Measurements from ENCODE around the gene COL5A1. TPM values are rescaled to one million over a fixed set of nuclear protein-coding genes. Genes with fewer than 3 reads are reported as not detected.

COL5A1 gene
- total RNA-seq, 1 donor from 2014 or later, result 18.7 TPM

- ATAC-seq (no peak), DNase-seq (ENCODE audit: missing footprints) (no peak)
- intact Hi-C loops (cut with DNase I), result loop anchor here (2.0 to 5.0 kb wide), 3 partner anchors 119 to 299 kb away; no protein-coding TSS in a partner anchor
Observed at GRCh38 chr9:134778156-134778555, 136.6 kb downstream of the COL5A1 start.

DNA sequence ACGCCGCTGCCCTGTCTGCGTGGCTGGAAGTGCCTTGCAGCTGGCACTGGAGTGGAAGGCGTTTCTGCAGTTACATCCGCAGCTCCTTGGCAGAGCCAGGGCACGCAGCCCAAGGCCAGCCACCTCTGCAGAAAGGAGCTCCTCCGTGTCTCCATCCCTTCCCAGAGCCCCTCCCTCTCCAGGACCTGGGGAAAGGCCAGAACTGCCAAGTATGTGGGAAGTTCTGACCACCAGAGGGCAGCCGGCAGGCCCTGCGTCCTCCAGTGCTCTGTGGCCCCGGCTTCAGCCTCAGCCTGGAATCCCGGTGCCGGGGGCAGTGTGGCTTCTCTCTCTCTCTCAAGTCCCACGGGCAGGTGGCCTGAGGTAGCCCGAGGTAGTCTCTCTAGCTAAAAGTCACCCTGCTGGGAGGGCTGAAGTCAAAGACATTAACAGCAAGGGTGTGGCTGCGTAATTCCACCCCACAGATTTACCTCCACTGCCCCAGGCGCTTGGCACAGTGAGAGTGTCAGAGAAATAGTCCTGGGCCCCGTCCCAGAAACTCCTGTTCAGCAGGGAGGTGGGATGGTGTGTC lies 137.3 kb downstream of the COL5A1 start:
- intact Hi-C loops (cut with DNase I), result loop anchor here (2.0 to 5.0 kb wide), 3 partner anchors 118 to 298 kb away; no protein-coding TSS in a partner anchor
- DNase-seq (ENCODE audit: missing footprints), result no peak

GRCh38 chr9:134779640-134780039 lies 138.0 kb downstream of the COL5A1 start:
- no peak for DNase-seq (ENCODE audit: missing footprints)
- intact Hi-C loops (cut with DNase I), result loop anchor here (2.0 to 5.0 kb wide), 3 partner anchors 117 to 298 kb away; no protein-coding TSS in a partner anchor
- ATAC-seq, result no peak

More for the DNA sequence above, 137.3 kb downstream of the COL5A1 start:
- ATAC-seq, result peak; percentile 39

- DNase-seq (ENCODE audit: missing footprints) (no peak), ATAC-seq (no peak)
- intact Hi-C loops (cut with DNase I), result no loop called here
Observed at GRCh38 chr9:134781591-134782302, 140.1 kb downstream of the COL5A1 start.

DNA sequence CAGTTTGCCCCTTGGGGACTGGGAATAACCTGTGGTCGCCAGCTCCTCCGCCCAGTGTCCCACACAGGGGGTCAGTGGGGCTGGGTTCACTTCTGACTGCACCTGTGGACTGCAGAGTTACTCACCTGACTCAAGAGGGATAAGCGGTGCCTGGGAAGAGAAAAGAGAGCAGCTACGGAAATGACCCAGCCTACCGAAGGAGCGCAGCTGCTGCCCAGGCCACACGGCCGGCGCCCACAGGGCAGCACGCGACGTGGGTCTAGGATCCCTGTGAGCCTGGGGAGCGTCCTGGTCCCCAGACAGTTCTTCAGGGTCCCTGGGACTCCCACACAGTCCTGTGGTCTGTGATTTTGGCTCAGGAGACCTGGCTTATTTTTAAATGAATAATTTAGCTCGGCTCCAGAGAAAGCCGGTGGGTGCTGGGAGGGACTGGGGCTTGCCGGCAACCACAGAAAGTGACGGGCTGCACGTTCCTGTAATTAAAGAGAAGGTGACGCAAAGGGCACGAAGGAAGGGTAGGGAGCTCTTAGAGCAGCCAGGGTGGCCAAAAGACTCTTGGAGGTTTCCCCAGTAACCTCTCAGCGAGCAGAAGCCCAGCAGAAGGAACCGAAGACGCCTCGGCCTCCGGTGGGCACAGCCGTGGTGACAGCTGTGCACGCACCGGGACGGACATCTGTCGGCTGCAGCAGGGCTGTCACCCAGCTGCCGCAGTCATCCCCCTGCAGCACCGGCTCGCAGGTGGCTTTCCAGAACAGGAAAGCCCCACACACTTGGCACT lies 141.5 kb downstream of the COL5A1 start:
- DNase-seq (ENCODE audit: missing footprints) (no peak), ATAC-seq (peak; percentile 8)
- intact Hi-C loops (cut with DNase I), result no loop called here

GRCh38 chr9:134783699-134784039 lies 142.1 kb downstream of the COL5A1 start:
- no peak for DNase-seq (ENCODE audit: missing footprints)
- peak; percentile 50 for ATAC-seq

DNA sequence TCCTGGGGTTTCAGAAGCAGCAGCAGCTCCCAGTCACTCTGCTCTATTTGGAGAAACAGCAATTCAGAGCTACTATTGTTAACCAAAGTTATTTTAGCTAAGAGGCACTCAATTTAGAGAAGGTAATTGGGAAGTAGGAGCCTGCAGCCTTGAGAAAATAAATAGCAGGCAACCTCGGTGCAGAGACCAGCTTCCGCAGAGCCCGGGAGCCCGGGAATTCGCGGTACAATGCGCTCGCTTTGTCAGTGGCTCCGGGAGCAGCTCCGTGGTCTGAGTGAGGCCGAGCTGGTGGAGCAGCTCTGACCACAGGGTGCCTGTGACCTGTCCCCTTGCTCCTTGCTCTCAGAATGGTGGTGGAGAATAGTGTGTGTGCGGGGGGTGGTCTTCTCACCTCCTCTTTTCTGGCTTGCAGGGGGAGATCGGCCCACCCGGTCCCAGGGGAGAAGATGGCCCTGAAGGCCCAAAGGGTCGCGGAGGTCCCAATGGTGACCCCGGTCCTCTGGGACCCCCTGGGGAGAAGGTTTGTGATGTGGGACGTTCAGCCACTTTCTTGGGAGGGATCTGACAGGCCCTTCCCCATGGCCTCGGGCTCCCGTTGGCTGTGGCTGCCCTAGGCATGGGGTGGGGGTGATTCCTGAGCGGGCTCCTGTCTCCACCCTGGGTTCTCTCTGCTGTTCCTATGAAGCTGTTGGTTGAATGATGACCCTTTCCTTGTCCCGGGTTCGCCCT lies 143.1 kb downstream of the COL5A1 start:
- ATAC-seq, result no peak
- no peak for DNase-seq (ENCODE audit: missing footprints)
- intact Hi-C loops (cut with DNase I), result no loop called here

More at GRCh38 chr9:134783699-134784039, 142.1 kb downstream of the COL5A1 start:
- intact Hi-C loops (cut with DNase I), result no loop called here

DNA sequence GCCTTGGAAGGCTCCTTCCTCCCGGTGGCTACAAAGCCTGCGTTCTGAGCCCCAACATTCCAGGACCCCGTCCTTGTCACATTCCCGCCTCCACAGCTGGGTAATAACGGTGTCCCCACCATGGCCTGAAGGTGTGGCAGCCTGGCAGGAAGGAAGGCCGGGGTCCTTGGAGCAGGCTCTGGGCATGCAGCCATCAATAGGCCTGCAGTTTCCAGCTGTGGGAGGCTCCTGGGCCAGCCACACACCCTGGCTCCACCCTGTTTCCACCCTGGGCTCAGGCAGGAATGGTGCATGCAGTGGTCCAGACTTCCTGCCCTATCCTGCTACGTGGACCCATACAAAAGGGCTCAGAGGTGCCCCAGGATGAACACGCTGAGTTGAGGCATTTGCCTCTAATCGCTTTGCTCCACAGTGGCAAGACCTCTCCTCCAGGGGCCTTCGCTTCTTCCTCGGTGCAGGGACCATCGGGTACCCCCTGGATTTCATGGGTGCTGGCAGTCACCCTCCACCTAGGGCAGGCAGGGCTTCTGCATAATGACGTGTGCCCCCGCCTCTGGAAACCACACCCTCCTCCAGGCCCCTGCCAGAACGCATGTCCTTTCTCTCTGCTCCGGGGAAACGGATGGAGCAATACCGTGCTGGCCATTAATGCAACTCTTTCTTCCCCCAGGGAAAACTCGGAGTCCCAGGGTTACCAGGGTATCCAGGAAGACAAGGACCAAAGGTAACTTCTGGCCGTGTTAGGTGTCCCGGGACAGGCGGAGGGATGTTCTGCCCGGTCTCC lies 143.9 kb downstream of the COL5A1 start:
- ATAC-seq (peak; percentile 58), DNase-seq (ENCODE audit: missing footprints) (no peak)
- intact Hi-C loops (cut with DNase I), result no loop called here

DNA sequence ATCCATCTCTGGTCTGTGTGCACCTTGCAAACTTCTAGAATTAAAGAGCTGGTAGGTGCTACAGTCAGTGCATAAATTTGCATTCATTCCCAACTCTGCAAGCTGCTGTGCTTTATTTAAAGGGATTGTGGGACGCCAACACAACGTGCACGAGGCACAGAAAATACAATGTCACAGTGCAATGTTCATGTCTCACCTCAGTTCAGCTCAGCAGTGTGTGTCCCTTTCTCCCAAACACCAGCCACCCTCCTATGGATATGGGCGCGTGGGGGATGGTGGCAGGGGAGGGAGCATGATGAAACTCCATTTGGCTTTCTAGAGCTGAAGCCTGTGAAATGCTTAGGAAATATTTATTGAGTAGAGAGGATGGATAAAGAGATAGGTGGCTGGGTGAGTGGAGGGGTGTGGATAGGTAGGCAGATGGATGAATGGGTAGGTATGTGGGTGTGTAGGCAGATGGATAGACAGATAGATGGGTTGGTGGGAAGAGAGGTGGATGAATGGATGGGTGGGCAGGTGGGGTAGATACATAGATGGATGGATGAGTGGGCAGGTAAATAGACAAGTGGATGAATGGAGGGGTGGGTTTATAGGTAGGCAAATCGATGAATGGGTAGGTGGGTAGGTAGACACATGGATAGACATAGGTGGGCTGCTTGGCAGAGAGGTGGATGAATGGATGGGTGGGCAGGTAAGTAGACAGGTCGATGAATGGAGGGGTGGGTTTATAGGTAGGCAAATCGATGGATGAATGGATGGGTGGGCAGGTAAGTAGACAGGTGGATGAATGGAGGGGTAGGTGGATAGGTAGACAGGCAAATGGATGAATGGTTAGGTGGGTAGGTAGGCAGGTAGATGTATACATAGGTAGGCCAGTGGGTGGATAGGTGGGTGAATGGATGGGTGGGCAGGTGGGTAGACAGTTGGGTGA lies 146.3 kb downstream of the COL5A1 start:
- intact Hi-C loops (cut with DNase I), result no loop called here
- DNase-seq (ENCODE audit: missing footprints), result no peak
- ATAC-seq, result no peak

DNA sequence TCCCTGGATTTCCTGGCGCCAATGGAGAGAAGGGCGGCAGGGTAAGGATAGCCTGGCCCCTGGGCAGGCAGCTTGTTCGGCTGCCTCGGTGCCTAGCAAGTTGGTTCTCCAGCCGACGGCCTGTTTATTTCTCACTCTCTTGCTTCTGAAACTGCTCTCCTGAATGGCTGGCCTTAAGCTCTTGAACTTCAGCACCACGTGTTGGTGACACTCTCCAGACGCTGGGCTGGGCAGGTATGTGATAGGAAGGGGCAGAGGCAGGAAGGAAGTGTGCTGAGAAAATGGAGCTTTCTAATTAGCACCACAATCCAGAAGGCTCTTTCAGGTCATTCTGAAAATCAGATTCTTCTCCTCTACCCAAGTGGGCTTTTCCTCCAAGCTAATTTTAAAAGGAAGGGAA lies 147.6 kb downstream of the COL5A1 start:
- intact Hi-C loops (cut with DNase I), result no loop called here
- DNase-seq (ENCODE audit: missing footprints) (peak; percentile 72), ATAC-seq (peak; percentile 65)

- intact Hi-C loops (cut with DNase I), result no loop called here
- DNase-seq (ENCODE audit: missing footprints), result peak; percentile 8
- ATAC-seq, result no peak
Observed at GRCh38 chr9:134791009-134791408, 149.4 kb downstream of the COL5A1 start.

- DNase-seq (ENCODE audit: missing footprints) (peak; percentile 17), ATAC-seq (no peak)
- intact Hi-C loops (cut with DNase I), result no loop called here
Observed at GRCh38 chr9:134792627-134793026, 151.0 kb downstream of the COL5A1 start.

GRCh38 chr9:134793288-134794188 lies 151.9 kb downstream of the COL5A1 start:
- DNase-seq (ENCODE audit: missing footprints) (peak; percentile 15), ATAC-seq (no peak)
- intact Hi-C loops (cut with DNase I), result no loop called here

- intact Hi-C loops (cut with DNase I), result no loop called here
- DNase-seq (ENCODE audit: missing footprints), result peak; percentile 46
- no peak for ATAC-seq
Observed at GRCh38 chr9:134794663-134795370, 153.2 kb downstream of the COL5A1 start.

DNA sequence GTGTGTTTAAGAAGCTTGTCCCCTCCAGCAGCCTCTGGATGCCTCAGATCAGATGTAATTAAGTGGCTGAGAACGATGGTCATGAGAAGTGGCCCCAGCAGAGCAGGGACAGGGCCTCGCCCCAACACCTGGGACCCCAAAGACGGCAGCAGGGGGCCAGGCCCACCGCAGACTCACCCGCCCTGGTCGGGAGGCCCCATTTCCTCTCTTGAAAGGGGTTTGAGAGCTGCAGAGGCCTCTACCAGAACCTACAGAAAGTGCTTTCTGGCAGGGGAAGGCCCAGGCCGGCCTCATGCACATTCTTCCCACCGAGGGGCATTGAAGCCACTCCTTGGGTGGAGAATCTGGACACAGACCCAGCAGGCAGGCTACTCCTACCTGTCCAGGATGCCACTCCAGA lies 153.8 kb downstream of the COL5A1 start:
- intact Hi-C loops (cut with DNase I), result no loop called here
- DNase-seq (ENCODE audit: missing footprints) (no peak), ATAC-seq (no peak)

DNA sequence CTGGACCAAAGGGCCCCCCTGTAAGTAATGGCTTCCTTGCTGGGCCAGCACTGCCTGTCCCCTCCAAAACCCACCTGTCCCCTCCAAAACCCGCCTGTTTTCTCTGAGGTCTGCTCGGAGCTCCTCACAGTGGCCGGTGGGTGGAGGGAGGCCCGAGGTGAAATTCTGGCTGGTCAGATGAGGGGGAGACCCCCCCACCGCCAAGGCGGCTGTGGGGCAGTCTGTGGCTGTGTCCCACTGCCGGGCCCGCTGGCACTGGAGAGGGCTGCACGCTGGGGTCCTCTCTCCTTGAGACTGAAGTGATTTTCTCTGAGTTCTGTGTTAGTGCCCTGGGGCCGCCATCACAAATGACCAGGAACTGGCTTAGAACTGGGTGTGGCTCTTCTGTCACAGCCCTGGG lies 155.3 kb downstream of the COL5A1 start:
- DNase-seq (ENCODE audit: missing footprints) (no peak), ATAC-seq (no peak)
- intact Hi-C loops (cut with DNase I), result no loop called here
